Effector memory CD4-positive, alpha-beta T cell (primary cell): Measurements from ENCODE around the gene CFAP221.

ENCODE experiments used
- DNase-seq, 3 donors: peaks; one replicate each; pipeline ENCODE4 v3.0.0-alpha.2; 2020
- H3K27ac ChIP-seq: 2 replicates; pipeline ENCODE4 v1.7.0; 2013; ENCODE audit warnings: mild to moderate bottlenecking, low read length, moderate library complexity; ENCODE audit not compliant: insufficient read depth, poor library complexity, severe bottlenecking
- H3K27me3 ChIP-seq: replicated peaks from 2 replicates; pipeline ENCODE4 v1.7.0; 2013; ENCODE audit warnings: mild to moderate bottlenecking, low read length; ENCODE audit not compliant: insufficient read depth, control insufficient read depth, poor library complexity, severe bottlenecking
- H3K36me3 ChIP-seq: 2 replicates; pipeline ENCODE4 v1.7.0; 2013; ENCODE audit warnings: mild to moderate bottlenecking, low read length, moderate library complexity; ENCODE audit not compliant: control insufficient read depth, insufficient read depth
- H3K4me1 ChIP-seq: 2 replicates; pipeline ENCODE4 v1.7.0; 2013; ENCODE audit warnings: low read length, mild to moderate bottlenecking; ENCODE audit not compliant: control insufficient read depth, insufficient read depth, poor library complexity, severe bottlenecking
- H3K4me3 ChIP-seq: 2 replicates; pipeline ENCODE4 v1.7.0; 2013; ENCODE audit warnings: low read length, low read depth, mild to moderate bottlenecking; ENCODE audit not compliant: insufficient read depth, poor library complexity, severe bottlenecking
- H3K9me3 ChIP-seq: 2 replicates; pipeline ENCODE4 v1.7.0; 2013; ENCODE audit warnings: mild to moderate bottlenecking, low read length, moderate library complexity; ENCODE audit not compliant: control insufficient read depth
- total RNA-seq, 3 donors: gene quantifications; one replicate each; lab custom pipeline; 2026; lab: John Stamatoyannopoulos, UW

The CFAP221 gene
- total RNA-seq = 0 to 0.09 (median 0) reads per million in 3 donors

DNA sequence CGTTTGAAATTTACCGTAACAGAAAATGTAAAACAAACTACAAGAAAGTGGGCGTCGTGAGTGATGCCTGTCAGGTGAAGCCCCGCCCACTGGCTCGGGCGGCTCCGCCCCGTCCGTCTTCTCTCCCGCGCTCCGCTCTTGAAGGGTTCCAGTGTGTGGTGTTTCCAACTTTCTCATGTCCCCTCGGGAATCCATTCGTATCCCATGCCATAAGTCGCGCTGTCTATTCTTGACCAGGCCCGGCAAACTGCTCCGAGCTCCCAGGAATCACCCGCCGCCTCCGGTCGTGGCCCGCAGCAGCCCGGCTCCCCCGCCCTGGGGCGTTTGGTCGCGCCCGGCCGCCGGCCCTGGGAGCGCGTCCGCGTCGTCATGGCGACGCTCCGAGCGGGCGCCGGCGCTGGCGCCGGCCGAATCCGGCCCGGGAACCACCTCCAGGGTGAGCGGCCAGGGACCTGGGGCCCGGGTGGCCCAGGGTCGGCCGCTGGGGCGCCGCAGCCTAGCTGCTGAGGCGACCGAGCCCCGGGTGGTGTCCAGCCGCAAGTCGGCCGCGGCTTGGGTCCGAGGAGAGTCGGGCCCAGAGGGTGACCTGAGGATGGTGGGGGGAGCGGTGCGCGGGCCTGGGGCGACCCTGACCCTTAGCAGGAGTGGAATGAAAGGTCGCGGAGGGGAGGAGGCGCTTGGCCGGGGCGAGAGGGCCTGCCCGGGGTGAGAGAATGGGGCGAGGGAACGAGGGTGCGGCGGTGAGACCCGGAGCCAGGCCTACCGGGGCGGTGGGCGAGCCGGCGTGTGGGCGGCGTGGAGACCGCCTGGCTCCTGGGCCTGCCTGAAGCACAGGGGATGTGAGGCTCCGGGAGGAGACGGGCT is at the start of gene CFAP221:
TSS of gene CFAP221 (plus strand) at position 375 of the 864 bp plus-strand sequence. CDS start 1,683 bp downstream, outside the sequence.
- DNase-seq = no peak
- Histone ChIP-seq H3K4me1 (no peaks in the 10 kb centered on the region), H3K27me3 (peaks cover 8% of the 10 kb centered on the region), H3K36me3 (no peaks in the 10 kb centered on the region), H3K4me3 (peak within 1 kb of the TSS; percentile 29), H3K27ac (no peak within 1 kb of the TSS), H3K9me3 (no peaks in the 10 kb centered on the region)

DNA sequence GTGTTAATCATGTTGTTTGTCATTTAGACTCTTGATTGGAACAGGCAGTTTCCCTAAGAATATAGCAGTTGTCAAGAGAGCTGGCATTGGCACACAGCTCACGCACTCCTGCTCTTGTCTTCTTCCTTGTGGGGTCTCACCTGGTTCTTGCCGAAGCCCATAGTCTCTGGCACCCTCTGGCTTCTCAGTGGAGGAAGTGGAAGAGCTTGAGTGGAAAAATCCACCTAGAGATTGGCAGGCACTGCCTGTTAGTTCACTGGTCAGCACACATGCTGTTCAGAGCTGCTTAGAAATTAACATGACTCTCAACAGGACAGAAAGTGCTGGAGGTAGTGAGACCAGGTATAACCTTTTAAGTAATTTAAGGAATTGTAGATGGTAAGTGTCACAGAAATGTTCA is 48.3 kb upstream of the CFAP221 start:
- no peak for DNase-seq
- Histone ChIP-seq H3K4me3 (no peak overlapping the region), H3K9me3 (no peaks in the 10 kb centered on the region), H3K4me1 (no peaks in the 10 kb centered on the region), H3K27ac (no peak overlapping the region), H3K27me3 (no peaks in the 10 kb centered on the region), H3K36me3 (no peaks in the 10 kb centered on the region)

DNA sequence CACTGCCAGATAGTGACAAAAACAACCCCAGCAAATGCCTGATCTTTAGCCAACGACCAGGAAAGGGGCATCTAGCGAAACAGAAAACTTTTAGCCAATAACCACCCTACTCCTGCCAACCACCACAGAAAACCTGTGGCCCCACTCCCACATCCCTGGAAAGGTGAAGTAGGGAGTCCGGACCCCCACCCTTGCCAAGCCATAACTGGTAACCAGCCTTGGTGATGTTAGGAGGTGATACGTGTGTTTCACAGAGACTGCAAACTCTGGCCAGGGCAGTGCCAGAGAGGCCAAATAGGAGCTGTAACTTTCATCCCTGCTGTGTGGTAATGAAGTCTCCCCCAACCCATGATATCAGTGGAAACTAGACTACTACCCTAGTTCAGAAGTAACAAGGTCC is 47.6 kb upstream of the CFAP221 start:
- no peak for DNase-seq
- no peaks in the 10 kb centered on the region for H3K36me3 ChIP-seq
- H3K9me3 ChIP-seq = no peaks in the 10 kb centered on the region
- H3K4me3 ChIP-seq = no peak overlapping the region
- no peak overlapping the region for H3K27ac ChIP-seq
- H3K4me1 ChIP-seq = no peaks in the 10 kb centered on the region
- no peaks in the 10 kb centered on the region for H3K27me3 ChIP-seq

DNA sequence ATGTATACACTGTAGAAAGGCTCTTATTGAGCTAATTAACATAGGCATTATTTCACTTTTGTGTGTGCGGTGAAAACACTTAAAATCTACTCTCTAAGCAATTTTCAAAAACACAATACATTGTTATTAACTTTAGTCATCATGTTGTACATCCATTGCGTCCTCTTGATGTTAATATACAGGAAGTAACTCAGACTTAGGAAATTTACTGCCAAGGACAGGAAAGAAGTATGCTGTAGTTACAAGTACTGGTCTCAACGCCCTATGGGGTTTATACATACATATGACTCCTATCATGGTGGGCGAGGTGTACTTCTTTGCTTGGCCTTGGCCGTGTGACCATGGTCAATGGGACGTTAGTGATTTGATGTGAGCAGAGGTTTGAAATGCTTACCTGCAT is 35.5 kb upstream of the CFAP221 start:
- Histone ChIP-seq H3K36me3 (no peaks in the 10 kb centered on the region), H3K4me1 (no peaks in the 10 kb centered on the region), H3K4me3 (no peak overlapping the region), H3K27ac (no peak overlapping the region), H3K9me3 (no peaks in the 10 kb centered on the region), H3K27me3 (no peaks in the 10 kb centered on the region)
- no peak for DNase-seq

DNA sequence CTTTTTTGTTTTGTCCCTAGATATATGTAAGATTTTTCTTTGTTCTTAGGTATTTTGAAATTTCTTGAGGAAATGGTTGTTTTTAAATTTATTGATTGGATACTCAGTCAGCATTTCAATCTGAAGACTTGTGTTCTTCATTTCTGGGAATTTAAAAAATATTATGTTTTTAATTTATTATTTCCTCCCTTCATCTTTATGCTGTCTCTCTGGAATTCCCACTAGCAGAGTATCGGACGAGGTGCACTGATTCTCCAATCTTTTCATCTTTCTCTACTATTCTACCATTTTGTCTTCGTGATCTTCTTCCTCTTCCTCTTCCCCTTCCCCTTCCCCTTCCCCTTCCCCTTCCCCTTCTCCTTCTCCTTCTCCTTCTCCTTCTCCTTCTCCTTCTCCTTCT is 32.3 kb upstream of the CFAP221 start:
- H3K4me3 ChIP-seq = no peak overlapping the region

DNA sequence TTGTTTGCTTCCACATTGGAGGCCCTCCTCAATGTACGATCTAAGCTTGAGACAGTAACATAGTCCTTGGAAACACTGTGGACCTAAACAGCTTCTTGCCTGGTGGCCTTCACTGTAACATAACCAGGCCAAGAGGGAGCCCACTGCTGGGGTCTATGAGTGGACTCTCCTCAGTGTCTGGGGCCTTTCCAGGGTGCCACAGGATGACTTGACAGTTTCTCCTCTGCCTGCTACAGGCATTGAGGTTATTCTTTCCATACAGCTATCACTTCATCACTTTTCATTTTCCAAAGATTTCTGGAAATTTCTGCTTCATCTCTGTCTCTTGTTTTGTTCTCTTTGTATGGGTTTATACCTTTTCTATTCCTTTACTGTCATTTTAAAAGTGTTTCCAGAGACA is 31.3 kb upstream of the CFAP221 start:
- H3K27ac ChIP-seq = no peak overlapping the region
- no peaks in the 10 kb centered on the region for H3K36me3 ChIP-seq
- H3K27me3 ChIP-seq = peaks cover 5% of the 10 kb centered on the region
- no peaks in the 10 kb centered on the region for H3K9me3 ChIP-seq
- no peaks in the 10 kb centered on the region for H3K4me1 ChIP-seq
- DNase-seq = no peak
- no peak overlapping the region for H3K4me3 ChIP-seq

More for the DNA sequence above, 32.3 kb upstream of the CFAP221 start:
- DNase-seq = no peak
- Histone ChIP-seq H3K27me3 (peaks cover 5% of the 10 kb centered on the region), H3K9me3 (no peaks in the 10 kb centered on the region), H3K36me3 (no peaks in the 10 kb centered on the region), H3K27ac (no peak overlapping the region), H3K4me1 (no peaks in the 10 kb centered on the region)

DNA sequence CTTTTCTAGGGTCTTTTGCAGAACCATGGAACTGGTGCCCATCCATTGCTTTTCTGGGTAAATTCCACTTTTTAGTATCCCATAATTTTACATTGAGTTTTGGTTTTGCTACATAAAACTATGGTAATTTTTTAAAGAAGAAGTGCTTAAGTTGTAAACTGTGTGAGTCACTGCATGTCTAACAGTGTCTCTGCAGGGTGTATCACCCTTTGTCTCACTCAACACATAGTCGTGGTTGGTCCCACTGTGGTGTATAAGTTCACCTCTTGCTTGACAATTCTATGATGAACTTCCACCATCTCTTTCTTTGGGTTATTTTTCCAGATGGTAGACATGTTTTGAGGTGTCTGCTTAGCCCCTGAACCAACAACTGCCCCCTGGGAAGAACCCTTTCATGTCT is 30.4 kb upstream of the CFAP221 start:
- no peaks in the 10 kb centered on the region for H3K9me3 ChIP-seq
- H3K4me1 ChIP-seq = no peaks in the 10 kb centered on the region
- H3K4me3 ChIP-seq = no peak overlapping the region
- no peak for DNase-seq
- peaks cover 5% of the 10 kb centered on the region for H3K27me3 ChIP-seq
- no peaks in the 10 kb centered on the region for H3K36me3 ChIP-seq
- no peak overlapping the region for H3K27ac ChIP-seq

DNA sequence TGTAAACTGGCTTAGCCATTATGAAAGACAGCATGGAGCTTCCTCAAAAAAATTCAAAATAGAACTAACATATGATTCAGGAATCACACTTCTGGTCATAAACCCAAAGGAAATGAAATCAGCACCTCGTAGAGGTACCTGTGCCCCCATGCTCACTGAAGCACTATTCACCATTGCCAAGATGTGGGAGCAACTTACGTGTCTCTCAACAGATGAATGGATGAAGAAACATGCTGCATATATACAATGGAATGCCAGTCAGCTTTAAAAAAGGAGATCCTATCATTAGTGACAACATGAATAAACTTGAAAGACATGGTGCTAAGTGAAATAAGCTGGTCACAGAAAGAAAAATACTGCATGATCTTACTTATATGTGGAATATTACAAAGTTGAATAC is 28.1 kb upstream of the CFAP221 start:
- H3K36me3 ChIP-seq = no peaks in the 10 kb centered on the region
- no peaks in the 10 kb centered on the region for H3K4me1 ChIP-seq
- no peak overlapping the region for H3K4me3 ChIP-seq
- DNase-seq = no peak
- H3K9me3 ChIP-seq = no peaks in the 10 kb centered on the region
- no peak overlapping the region for H3K27ac ChIP-seq
- H3K27me3 ChIP-seq = peaks cover 5% of the 10 kb centered on the region

DNA sequence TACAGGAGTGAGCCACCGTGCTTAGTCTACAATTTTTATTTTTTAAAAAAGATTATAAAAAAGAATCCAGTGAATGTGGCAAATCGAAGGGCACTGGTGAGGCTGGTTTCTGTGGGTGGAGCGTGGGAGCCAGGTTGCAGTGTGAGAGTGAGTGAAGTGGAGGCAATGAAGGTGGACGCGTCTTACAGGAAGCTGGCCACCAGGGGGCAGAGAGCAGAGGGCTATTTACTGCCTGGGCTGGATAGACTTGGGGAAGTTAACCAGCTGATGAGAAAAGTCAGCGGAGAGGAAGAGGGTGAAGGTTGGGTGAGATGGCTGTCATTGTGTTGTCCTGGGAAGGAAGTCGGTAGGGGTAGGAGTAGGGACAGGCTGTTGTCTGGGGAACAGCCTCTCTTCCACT is 26.8 kb upstream of the CFAP221 start:
- DNase-seq = no peak
- no peak overlapping the region for H3K4me3 ChIP-seq
- no peak overlapping the region for H3K27ac ChIP-seq
- H3K9me3 ChIP-seq = no peaks in the 10 kb centered on the region
- H3K36me3 ChIP-seq = no peaks in the 10 kb centered on the region
- no peaks in the 10 kb centered on the region for H3K4me1 ChIP-seq
- peaks cover 5% of the 10 kb centered on the region for H3K27me3 ChIP-seq

DNA sequence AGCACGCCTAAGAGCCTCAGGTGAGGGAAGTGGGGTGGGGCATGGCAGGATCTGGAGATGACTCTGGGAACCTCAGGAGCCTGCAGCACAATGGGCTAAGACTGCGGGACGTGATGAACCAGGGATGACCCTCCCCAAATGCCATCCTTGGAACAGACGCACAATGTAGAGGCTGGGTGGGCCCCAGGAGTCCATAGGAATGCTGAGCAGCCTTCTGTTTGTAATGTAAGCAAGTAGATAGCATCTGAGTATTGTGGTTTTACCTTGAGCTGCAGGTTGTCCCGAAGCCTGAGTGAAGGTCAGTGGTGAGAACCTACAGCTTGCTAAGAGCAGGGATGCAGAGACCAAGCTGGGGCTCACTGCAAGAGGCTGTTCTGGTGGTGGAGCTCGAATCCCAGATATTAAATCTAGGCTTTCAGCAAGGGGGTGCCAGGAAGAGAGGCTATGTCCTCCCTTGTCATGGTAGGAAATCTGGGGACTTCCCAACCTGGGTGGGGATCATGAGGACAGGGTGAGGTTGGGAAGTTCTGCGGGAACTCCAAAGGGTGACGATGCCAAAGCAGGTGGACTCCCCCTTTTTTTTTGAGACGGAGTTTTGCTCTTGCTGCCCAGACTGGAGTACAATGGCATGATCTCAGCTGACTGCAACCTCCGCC is 25.7 kb upstream of the CFAP221 start:
- H3K9me3 ChIP-seq = no peaks in the 10 kb centered on the region
- peaks cover 5% of the 10 kb centered on the region for H3K27me3 ChIP-seq
- no peak overlapping the region for H3K4me3 ChIP-seq
- no peaks in the 10 kb centered on the region for H3K36me3 ChIP-seq
- no peaks in the 10 kb centered on the region for H3K4me1 ChIP-seq
- DNase-seq = no peak
- no peak overlapping the region for H3K27ac ChIP-seq
